ENCODE measurements around the gene ATP11A.

DNA sequence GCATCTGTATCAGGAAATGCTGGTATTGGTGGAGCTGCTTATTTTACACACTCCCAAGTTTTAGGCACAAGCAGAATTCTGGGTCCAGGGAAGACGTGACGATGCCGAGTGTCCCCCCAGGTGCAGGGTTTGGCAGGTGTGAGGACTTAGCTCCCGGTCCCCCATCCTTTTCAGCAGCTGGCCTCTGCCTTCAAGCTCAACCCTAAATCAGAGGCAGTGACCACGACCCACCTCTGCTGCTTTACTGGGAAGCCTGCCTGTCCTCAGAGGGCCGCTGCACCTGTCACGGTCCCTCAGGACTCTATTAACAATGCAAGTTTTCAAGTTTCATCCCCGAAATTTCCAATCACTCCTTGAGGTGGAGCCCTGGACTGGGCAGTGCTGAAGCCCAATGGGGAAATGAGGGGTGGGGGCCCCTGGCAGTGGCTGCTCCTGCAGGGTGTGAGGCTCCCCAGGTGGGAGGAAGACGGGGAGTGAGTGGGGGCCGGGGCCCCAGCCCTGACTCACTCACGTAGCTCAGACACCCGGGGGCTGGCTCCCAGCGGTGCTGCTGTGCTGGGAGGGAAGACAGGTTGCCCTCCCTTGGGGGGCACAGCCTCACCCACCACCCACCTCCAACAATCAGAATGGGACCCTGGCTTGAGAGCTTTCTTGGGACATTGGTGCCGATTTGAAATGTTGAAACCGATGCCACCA, 186.6 kb downstream of the ATP11A start:
- TF ChIP-seq HDGF (IDR thresholded peaks at IDR 0.05): no peak
- TF ChIP-seq, protein P1, sequence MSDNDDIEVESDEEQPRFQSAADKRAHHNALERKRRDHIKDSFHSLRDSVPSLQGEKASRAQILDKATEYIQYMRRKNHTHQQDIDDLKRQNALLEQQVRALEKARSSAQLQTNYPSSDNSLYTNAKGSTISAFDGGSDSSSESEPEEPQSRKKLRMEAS (IDR thresholded peaks at IDR 0.05; ENCODE audit: low read depth, low read length): no peak
- TF ChIP-seq POLR2A (IDR thresholded peaks at IDR 0.05; ENCODE audit: low read depth, low read length): no peak
- no peak for TF ChIP-seq EZH2 (IDR thresholded peaks at IDR 0.05; ENCODE audit: borderline replicate concordance, control insufficient read depth, low read depth, low read length)
- TF ChIP-seq, protein P2, sequence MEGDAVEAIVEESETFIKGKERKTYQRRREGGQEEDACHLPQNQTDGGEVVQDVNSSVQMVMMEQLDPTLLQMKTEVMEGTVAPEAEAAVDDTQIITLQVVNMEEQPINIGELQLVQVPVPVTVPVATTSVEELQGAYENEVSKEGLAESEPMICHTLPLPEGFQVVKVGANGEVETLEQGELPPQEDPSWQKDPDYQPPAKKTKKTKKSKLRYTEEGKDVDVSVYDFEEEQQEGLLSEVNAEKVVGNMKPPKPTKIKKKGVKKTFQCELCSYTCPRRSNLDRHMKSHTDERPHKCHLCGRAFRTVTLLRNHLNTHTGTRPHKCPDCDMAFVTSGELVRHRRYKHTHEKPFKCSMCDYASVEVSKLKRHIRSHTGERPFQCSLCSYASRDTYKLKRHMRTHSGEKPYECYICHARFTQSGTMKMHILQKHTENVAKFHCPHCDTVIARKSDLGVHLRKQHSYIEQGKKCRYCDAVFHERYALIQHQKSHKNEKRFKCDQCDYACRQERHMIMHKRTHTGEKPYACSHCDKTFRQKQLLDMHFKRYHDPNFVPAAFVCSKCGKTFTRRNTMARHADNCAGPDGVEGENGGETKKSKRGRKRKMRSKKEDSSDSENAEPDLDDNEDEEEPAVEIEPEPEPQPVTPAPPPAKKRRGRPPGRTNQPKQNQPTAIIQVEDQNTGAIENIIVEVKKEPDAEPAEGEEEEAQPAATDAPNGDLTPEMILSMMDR (IDR thresholded peaks at IDR 0.05 in 2 of 3, conservative IDR thresholded peaks at IDR 0.05 in 1 of 3; ENCODE audit: control insufficient read depth in 2 of 3, extremely low read depth in 1 of 3, insufficient read depth in 1 of 3, low read depth in 3 of 3, low read length in 3 of 3): no peak
- no peak for TF ChIP-seq ZSCAN29 (IDR thresholded peaks at IDR 0.05)
- TF ChIP-seq, protein P3, sequence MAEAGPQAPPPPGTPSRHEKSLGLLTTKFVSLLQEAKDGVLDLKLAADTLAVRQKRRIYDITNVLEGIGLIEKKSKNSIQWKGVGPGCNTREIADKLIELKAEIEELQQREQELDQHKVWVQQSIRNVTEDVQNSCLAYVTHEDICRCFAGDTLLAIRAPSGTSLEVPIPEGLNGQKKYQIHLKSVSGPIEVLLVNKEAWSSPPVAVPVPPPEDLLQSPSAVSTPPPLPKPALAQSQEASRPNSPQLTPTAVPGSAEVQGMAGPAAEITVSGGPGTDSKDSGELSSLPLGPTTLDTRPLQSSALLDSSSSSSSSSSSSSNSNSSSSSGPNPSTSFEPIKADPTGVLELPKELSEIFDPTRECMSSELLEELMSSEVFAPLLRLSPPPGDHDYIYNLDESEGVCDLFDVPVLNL (IDR thresholded peaks at IDR 0.05; ENCODE audit: low read depth, low read length): no peak
- TF ChIP-seq, protein P4, sequence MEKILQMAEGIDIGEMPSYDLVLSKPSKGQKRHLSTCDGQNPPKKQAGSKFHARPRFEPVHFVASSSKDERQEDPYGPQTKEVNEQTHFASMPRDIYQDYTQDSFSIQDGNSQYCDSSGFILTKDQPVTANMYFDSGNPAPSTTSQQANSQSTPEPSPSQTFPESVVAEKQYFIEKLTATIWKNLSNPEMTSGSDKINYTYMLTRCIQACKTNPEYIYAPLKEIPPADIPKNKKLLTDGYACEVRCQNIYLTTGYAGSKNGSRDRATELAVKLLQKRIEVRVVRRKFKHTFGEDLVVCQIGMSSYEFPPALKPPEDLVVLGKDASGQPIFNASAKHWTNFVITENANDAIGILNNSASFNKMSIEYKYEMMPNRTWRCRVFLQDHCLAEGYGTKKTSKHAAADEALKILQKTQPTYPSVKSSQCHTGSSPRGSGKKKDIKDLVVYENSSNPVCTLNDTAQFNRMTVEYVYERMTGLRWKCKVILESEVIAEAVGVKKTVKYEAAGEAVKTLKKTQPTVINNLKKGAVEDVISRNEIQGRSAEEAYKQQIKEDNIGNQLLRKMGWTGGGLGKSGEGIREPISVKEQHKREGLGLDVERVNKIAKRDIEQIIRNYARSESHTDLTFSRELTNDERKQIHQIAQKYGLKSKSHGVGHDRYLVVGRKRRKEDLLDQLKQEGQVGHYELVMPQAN (conservative IDR thresholded peaks at IDR 0.05): no peak
- no peak for TF ChIP-seq TAF1 (IDR thresholded peaks at IDR 0.05; ENCODE audit: borderline replicate concordance, low read depth, low read length)
- no peak for TF ChIP-seq PML (IDR thresholded peaks at IDR 0.05; ENCODE audit: low read length)

All from GM12878 (cell line).